ENCODE measurements around the gene ADH4.
"Not testable (repeated sequence)": the region's sequence is repeated elsewhere in the genome, so short reads cannot be mapped to it uniquely, and the experiment has no call there.

Gene ADH4

DNA sequence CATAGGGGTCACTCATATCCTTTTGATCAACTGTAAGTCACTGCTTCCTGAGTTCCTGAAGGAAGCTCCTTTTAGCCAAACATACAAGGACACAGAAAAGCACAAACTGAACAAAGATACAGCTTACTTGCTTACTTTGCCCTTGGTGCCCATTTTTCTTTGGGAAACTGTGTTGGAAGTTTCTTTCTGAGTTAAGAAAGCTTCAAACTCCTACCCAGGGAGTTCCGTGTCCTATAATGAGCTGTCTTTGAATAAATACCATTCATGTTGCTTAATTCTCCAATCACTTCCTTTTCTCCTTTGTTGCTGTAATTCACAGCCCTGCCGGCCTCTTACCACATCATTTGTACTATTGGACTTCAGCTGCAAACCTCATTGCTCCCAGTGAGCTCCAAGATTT, at the start of gene ADH4:
Gene ADH4, minus strand, starts transcription at position 228 of the 400 bp plus-strand sequence. Its CDS starts 75 bp downstream, at position 153.
- no peak for DNase-seq

DNA sequence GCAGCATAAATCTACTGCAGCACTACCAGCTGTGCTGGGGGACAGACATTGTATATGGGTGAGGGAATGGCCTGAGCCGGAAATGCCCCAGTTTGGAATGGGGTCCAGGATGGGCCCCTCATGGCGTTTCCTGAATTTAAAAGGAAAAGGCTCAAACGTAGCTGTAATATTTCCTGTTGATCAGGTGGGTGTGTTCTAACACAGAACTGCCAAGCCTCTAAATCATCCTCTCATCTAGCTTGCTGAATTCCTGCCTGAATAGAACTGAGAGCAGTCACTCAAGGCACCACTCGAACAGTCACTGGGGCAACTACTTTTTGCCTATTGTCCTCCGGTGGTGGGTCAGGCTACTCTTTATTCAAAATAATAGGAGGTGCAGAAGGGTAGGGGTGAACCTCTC, 46.2 kb upstream of the ADH4 start:
- no peak for DNase-seq

DNA sequence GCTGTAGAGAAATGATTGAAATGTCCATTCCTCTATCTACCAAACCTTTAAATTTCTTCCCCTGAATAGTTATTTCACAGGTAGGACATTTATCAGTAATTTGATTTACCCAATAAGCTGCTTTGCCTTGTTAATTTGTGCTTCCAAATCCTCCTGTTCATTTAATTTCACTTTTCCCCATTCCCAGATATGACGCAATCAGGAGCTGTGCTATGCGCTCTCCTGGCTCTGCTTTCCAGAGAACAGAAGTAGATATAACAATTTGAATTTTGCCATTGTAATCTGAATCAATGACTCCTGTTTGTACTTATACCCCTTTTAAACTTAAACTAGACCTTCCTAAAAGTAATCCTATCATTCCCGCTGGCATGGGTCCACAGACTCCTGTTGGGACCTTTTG, 45.8 kb upstream of the ADH4 start:
- not testable (repeated sequence) for DNase-seq

DNA sequence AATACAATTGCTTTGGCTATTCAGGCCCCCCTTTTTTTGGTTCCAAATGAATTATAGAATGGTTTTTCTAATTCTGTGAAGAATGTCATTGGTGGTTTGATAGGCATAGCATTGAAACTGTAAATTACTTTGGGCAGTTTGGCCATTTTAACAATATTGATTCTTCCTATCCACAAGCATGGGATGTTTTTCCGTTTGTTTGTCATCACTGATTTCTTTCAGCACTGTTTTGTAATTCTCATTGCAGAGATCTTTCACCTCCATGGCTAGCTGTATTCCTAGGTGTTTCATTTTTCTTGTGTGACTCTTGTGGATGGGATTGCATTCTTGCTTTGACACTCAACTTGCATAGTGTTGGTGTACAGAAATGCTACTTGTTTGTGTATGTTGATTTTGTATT, 41.9 kb upstream of the ADH4 start:
- DNase-seq = no peak

DNA sequence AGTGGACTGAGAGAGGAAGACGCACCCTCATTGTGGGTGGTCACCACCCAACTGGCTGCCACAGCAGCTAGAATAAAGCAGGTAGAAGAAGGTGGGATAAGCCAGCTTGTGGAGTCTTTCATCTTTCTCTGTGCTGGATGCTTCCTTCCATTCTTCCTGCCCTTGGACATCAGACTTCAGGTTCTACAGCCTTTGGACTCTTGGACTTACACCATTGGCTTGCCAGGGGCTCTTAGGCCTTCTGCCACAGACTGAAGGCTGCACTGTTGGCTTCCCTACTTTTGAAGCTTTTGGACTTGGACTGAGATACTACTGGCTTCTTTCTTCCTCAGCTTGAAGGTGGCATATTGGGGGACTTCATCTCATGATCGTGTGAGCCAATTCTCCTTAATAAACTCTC, 41.5 kb upstream of the ADH4 start:
- no peak for DNase-seq

DNA sequence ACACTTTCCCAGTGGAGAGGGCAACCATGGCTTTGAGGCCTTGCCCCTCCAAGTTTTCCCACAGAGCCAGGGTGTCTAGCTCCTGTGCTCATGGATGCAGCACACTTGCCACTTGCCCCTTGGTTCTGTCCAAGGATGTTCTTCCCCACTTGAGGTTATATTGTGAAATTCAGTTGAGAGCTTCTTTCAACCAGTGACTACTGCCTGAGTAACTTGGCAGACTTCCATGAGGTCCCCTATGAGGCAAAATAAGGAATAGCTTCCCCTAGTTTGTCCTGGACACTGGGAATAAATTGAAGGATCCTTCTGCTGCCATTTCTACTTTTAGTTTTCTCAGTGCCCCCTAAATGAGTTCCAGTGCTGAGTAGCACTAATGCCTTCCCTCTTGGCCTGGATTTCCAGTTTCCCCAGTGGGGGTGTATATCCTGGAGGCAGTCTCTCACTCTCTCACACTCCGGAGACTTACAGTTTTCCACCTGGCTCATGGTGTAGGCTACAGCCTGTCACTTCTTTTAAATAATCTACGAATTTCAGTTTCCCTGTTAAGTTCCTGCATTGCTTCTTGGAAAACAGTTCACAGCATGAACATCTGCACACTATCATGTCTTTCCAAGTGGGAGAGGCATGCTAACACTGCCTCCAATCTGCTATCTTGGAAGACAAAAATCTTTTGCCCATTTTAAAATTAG, 36.4 kb upstream of the ADH4 start:
- no peak for DNase-seq

DNA sequence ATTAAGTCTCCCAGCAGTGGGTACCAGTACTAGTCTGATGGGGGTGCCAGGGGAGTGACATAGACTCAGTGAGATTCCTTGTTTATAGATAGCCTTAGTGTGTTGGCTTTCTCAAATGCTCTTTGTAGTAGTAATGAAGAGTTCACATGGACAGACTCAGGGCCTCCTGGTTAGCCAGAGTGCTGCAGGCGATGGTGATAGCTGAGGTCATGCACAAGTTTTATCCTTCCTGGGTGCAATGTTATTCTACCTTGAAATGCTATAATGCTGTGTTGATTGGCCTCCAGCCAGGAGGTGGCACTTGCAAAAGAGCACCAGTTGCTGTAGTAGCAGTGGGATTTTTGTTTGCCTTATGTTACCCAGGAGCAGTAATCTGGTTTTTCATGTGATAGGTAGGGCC, 35.5 kb upstream of the ADH4 start:
- DNase-seq = no peak

DNA sequence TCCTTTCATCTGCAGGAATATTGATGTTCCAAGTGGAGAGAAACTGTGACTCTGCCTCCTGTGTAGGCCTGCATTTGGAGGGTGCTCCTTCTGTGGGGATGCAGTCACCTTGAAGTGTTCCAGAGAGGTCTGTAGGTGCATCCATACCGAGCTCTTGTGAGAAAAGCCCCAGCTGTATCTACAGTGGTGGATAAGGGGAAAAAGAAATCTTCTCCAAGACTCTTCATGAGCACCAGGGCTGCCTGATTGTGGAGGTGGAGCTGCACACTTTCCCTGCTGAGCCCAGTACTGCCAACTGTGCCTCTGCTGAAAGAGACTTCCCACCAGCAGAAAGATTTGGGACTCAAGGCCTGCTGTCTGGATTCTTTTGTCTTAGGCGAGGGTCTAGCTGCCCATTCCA, 35.1 kb upstream of the ADH4 start:
- DNase-seq = no peak

DNA sequence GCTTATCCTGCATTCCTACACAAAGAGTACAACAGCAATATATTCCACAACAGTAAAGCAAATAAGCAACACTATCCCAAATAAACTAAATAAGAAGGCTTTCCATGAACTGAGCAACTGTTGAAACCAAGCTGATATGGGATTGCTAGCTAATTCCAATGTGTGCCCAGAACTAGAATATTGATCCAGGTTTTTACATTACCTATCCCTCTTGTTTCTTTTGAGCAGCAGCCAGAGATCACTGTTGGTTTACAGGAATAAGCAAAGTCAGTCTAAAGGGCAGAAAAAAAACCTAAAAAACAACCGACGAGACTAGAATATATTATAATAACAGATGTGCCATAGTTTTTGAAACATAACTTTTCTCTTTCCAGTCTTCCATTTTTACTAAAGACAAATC, 22.4 kb upstream of the ADH4 start:
- no peak for DNase-seq

DNA sequence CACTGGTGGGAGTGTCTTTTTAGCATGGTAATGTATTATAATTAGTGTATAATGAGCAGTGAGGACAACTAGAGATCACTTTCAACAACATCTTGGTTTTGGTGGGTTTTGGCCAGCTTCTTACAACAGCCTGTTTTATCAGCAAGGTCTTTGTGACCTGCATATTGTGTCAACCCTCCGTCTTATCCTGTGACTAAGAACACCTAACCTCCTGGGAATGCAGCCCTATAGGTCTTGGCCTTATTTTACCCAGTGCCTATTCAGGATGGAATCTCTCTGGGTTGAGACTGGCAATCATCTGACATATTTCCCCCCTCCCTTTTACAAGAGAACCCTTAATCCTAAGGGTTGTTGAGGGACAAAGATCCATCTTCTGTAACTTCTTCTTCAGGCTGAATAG, 21.9 kb upstream of the ADH4 start:
- no peak for DNase-seq

DNA sequence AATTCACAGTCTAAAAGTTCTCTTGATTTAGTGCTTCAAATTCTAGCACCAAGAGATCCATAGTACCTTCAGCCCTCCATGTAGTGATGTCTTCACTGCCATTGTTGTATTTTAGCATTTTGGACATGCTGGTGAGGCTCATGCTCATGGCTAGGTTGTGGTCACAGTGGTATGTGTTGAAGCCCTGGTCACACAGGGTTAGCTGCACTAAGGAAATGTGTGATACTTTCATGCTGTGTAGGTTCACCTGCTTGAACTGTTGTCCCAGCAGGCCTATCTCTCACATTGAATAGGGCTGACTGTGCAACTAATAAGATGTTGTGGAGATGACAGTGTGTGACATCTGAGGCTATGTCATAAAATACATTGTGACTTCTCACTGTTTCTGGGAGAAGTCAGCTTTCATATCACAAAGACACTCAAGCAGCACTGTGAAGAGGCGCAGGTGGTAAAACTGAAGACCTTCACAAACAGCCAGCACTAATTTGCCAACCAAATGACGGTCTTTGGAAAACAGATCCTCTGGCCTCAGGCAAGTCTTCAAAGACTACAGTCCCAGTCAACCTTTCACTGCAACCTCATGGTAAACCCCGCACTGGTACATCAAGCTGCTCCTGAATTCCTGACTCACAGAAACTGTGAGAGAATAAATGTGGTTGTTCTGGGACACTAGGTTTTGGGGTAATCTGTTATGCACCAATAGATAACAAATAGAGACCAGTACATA, 17.4 kb upstream of the ADH4 start:
- DNase-seq = no peak

DNA sequence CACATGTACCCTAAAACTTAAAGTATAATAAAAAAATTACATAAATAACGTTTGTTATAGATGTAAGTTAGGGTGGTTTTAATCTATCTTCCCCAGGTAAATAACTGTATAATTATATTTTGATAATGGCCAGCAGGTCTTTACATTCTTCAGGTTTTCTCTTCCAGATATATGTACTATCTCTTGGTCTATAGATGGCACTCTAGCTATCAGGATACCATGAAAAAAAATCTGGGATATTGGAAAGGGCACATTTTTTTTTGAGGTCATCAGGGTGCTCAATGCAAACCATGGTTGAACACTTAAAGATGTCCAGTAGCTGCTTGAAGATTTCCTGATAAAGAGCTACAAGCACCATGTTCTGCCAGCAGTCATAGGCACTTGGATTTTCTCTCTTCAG, 15.6 kb upstream of the ADH4 start:
- DNase-seq = no peak

DNA sequence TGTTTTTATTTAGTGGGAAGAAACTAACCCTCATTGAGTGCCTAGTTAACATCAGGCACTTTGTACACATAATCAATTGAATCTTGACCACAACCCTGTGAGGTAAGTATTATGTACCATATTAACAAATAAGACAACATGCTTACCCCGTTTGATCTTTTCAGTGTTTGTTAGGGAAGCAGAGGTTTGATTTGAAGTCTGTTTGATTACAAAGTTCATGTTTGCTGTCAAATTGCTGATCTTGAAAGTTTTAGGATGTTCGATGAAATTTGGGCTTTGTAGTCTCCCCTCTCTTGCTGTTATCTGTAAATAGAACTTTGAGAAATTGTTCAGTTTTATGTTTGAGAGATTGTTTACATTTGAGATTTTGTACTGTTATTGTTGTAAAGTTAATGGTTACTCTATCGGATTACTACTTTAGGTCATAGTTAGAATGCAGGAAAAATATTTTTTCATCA, 13.4 kb upstream of the ADH4 start:
- no peak for DNase-seq

DNA sequence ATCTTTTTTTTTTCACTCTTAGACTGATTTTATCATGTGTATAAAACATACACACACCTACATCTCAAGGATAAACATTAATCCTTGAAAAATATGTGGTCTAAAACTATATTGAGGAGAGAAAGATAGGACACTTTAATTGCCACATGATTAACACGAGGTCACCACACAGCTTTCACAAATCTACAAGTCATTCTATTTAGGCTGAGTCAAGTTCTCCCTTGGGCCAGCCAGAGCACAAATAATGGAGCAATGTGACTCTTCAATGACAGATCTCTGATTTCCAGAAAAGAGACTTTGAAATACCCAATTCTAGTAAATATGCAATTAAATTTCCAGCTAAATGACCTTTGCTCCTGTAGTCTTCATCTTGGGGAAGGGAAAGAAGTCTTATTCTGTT, 12.9 kb upstream of the ADH4 start:
- DNase-seq = no peak

DNA sequence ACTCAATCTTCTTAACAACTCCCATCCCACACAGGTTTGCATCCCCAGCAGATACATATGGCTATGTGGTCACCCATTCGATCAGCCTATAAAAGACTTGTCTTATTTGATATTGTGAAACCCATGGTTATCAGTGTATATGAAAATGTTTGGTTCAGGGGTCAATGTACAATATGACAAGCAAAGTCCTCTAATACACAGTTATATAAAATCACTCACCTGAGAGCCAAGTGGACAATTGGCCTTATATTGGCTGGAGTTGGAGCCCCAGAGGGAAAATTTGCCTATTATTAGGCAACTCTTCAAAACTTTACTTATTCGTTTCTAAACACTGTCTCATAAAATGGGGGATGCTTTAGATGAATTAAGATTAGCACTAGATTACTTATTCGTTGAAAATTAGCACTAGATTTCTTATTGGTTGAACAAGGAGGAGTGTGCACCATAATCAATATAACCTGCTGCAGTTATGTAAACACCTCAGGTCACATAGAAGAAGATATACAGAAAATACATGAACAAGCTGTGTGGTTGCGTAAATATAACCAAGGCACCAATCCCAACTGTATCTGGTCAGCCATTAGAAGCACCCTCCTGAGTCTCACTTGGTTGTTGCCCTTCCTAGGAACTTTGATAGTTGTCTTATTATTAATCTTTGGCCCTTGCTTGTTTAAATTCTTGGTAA, 10.7 kb upstream of the ADH4 start:
- no peak for DNase-seq

DNA sequence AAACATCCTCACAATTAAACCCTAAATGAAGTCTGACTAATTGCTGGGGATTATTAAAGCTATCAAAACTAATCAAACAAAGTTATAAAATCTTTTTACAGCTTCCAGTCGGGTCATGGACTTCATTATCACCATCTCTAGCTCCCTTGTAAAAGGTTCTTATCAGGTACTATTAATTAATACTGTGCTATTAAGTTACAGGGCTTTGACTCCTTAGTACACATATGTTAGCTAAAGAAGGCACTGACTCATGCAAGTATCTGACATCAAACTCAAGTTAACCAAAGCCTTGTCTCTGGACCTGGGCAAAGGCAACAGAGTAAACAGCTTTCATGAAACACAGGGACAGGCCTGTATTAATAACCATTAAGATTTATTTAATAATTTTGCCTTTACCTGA, 7.9 kb upstream of the ADH4 start:
- no peak for DNase-seq

DNA sequence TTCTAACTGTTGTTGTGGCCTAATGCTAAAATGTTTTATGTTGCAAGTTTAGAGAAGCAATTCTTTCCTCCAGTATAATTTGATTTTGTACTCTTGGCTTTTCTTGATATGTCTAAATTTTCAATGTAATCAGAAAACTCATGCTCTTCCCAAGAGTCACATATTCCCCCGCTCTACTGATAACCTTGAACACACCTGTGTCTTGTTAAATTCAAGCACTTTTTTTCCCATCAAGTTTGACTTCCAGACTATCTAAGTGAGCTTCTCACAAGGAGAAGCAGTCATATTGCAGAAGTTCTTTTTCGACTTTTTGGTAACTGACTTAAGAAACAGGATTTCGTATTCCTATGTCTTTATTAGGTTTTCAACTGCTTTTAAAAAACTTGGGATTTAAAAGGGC, 7.4 kb upstream of the ADH4 start:
- DNase-seq = no peak

DNA sequence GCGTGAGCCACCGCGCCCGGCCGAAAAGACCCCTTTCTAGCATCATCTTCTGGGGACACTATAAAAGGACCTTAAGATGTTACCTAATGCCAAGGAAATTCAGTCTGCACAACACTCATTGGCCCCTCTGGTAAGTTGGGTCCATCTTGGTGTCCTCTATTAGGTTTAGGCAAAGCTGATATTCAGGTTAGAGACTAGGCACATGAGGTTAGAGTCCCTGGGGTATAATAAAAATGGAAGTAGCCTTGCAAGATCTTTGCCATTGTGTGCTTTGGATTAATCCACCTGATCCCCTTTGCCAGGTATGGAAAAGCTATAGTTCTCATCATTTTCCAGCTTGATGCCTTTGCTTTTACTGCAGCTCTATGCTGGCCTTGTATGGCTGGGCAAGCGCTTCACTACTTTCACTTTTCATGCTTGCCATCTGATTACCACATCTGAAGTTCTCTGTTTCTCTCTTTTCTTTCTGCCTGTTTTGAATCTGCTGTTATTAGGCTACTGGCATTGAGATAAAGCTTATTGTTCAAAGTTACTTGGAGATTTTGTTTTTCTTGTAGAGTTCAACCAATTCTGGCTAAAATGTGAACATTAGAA, 5.4 kb upstream of the ADH4 start:
- no peak for DNase-seq

DNA sequence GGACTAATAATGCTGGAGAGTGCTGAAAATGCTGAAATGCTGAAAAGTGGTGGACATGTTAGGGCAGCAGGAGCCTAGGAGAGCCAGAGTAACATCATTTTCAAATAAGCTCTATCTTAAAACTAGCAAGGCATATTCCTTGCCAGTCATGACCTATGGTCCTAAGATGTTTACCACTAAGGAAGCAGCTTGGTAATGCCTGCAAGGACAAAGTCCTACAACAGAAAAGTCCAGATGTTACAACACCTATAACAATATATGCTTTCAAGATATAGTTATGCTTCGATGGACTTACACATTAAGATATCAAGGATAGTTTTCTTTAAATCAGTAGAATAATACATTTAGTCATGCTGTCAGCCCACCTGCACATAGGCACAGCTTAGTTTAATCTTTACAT, 4.5 kb upstream of the ADH4 start:
- no peak for DNase-seq

DNA sequence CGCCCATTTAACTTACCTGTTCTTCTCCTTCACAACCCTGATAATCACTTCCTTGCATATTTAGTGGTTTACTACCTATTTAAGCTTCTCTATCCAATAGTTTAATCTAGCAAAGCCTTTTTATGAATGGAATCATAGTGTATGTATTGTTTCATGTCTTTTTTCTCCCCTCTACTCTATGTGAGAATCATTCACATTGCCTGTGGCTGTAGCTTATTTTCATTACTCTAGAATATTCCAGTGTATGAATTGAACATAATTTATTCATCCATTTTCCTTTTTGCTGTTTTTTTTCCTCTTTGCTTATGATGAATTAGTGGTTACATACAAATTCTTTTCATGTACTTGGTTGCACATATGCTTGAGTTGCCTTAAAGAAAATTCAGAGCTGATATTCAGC, 490 bp upstream of the ADH4 start:
- DNase-seq = no peak

DNA sequence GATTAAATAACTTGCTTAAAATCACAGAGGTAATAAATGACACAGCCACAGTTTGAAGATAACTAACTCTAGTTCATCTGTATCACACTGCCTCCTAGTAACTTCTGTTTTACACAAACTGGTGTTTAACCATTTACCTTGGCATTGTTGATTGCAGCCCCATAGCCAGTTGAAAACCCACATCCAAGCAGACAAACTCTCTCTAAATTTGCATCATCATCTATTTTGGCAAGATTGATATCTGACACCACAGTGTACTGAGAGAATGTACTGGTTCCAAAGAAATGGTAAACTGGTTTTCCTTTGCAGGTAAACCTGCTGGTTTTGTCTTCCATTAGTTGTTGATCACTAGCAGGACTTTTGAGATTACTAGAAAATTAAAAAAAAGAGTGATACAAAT, 7.8 kb downstream of the ADH4 start:
- no peak for DNase-seq

DNA sequence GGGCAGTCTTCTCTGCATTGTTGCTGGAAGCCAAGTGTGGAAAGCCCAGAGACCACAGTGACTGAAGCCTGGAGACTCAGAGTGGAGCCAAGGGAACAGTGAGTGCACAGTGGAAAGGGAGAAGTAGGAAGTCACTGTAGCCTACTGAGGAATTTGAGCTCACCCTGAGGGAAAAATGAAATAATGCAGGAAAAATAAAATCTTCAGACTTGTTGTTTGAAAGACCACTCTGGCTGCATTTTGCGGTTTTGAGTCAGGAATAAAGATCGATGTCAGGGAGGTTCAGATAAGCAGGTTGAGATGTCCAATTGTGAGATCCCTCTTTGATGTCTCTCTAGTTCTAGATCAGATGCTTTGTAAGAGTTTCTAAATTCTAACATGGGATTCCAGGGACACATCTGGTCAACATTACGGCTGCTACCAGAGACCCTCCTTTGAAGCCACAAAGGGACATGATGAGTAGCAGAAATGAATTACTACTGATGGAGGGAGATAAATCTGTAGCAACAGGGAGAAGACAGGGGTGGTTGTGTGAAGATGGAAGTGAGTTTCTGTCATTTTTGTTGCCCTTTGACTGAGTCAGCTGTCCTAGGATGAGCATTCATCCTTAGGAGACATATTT, 8.4 kb downstream of the ADH4 start:
- no peak for DNase-seq

DNA sequence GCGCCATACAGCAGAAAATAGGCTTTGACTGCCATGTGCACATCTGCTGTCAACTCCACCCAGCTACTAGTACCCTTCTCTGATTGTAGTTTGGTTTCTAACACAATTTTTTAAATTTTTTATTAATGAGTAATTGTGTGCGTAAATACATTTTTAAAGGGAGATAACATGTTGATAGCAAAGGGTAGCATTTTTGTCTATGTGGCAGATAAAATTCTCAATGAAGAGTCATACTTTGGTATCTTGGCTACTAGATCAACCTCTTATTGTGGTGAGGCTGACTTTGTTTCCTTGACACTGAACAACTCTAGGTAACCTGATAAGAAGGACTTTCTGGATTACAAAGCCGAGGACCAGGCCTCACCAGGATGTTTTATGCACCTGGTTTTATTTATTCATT, 9.5 kb downstream of the ADH4 start:
- no peak for DNase-seq
